Sigmoid colon (tissue), 4 donors: Measurements from ENCODE around the gene DGLUCY.

Experiments used
- CTCF ChIP-seq, 4 experiments: fragments of 450-650 bp in 3 of 4; fragments of 200-600 bp in 1 of 4; IDR thresholded peaks; one replicate each; pipeline ENCODE4 v1.5.1; 2016 to 2019; ENCODE audit warnings: antibody characterized with exemption in 4 of 4, mild to moderate bottlenecking in 3 of 4, moderate library complexity in 2 of 4
- POLR2A ChIP-seq, 2 donors: fragments of 450-650 bp; IDR thresholded peaks; one replicate each; pipeline ENCODE4 v1.6.1; 2016; ENCODE audit warnings: antibody characterized with exemption in 2 of 2, mild to moderate bottlenecking in 2 of 2, moderate library complexity in 2 of 2
- POLR2AphosphoS5 ChIP-seq, 4 donors: sonication (generic); formaldehyde crosslinking; IDR thresholded peaks; one replicate each; pipeline ENCODE4 v1.6.1; 2017; ENCODE audit warnings: antibody characterized with exemption in 4 of 4

DNA sequence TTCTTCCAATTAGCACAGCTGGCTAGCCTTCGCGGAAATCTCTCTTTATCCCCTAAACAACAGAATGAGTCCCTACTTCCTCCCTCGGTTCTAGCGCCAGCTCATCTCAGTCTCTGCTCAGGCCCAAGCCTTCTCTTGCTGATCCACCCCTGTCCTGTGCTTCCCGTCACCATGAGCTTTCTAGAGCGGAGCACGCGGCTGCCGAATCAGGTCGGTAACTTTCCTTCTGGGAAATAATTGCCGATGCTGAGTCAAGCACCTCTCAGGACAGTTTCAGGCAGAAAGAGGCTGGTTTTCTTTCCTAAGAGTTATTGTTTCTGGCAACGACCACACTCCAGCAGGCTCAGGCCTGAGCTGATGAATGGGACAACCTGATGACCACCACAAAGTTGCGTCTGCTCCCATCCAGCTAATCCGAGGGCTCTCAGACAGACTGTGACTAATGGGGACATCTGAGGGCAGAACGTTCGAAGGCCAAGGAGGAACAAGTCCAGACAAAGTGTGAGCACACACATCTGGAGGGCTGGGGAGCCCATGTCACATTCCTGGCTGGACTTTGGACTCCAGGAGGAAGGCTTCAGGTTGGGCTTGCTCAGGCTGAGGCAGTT is 144.2 kb downstream of the DGLUCY start:
- no peak for TF ChIP-seq CTCF (IDR thresholded peaks at IDR 0.05)
- no peak for TF ChIP-seq POLR2A (IDR thresholded peaks at IDR 0.05)
- peak; percentile 45 to 77 (median 64) for TF ChIP-seq POLR2AphosphoS5 (IDR thresholded peaks at IDR 0.05)
